GM13976 (cell line): Measurements from ENCODE around the gene PPP2R2D.
A peak's percentile ranks its signal among the peaks of the same experiment; 100 is the strongest.

Experiments
- DNase-seq: peaks from one replicate; pipeline ENCODE4 v3.0.0; 2012; ENCODE audit warnings: low spot score
- in situ Hi-C: fragments of 300-500 bp; cut with MboI; formaldehyde crosslinking; loops from one replicate; pipeline ENCODE4 v1.12.0; 2022; ENCODE audit warnings: low sequenced_read_pairs, mixed read lengths, inconsistent platforms; ENCODE audit not compliant: unreplicated experiment
- TF ChIP-seq, protein P1 (sequence below): IDR thresholded peaks from 2 replicates; pipeline ENCODE4 v1.5.1; 2012; ENCODE audit warnings: borderline replicate concordance, mild to moderate bottlenecking; ENCODE audit not compliant: insufficient read depth; ENCODE audit errors: extremely low read depth, missing control alignments, control extremely low read depth

PPP2R2D gene

DNA sequence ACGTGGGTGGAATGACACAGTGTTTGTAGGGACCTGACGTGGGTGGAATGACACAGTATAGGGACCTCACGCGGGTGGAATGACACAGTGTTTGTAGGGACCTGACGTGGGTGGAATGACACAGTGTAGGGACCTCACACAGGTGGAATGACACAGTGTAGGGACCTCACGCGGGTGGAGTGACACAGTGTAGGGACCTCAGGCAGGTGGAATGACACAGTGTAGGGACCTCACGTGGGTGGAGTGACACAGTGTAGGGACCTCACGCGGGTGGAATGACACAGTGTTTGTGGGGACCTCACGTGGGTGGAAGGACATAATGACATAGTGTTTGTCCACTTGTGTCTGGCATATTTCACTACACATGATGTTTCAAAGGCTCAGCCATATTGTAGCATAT lies 19.3 kb downstream of the PPP2R2D start:
- DNase-seq: no peak
- in situ Hi-C loops: no loop called here
- TF ChIP-seq, protein P1, sequence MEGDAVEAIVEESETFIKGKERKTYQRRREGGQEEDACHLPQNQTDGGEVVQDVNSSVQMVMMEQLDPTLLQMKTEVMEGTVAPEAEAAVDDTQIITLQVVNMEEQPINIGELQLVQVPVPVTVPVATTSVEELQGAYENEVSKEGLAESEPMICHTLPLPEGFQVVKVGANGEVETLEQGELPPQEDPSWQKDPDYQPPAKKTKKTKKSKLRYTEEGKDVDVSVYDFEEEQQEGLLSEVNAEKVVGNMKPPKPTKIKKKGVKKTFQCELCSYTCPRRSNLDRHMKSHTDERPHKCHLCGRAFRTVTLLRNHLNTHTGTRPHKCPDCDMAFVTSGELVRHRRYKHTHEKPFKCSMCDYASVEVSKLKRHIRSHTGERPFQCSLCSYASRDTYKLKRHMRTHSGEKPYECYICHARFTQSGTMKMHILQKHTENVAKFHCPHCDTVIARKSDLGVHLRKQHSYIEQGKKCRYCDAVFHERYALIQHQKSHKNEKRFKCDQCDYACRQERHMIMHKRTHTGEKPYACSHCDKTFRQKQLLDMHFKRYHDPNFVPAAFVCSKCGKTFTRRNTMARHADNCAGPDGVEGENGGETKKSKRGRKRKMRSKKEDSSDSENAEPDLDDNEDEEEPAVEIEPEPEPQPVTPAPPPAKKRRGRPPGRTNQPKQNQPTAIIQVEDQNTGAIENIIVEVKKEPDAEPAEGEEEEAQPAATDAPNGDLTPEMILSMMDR: no peak

DNA sequence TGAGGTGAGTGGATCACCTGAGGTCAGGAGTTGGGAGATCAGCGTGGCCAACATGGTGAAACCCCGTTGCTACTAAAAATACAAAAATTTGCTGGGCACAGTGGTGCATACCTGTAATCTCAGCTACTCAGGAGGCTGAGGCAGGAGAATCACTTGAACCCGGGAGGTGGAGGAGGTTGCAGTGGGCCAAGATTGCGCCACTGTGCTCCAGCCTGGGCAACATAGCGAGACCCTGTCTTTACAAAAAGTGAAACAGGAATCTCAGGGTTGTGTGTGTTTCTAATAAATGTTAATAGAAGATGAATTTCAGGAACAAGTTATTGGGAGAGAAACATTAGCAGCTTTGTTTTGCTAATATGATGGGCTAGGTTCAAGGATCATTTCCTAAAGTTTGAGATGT lies 19.9 kb downstream of the PPP2R2D start:
- TF ChIP-seq, protein P1: no peak

DNA sequence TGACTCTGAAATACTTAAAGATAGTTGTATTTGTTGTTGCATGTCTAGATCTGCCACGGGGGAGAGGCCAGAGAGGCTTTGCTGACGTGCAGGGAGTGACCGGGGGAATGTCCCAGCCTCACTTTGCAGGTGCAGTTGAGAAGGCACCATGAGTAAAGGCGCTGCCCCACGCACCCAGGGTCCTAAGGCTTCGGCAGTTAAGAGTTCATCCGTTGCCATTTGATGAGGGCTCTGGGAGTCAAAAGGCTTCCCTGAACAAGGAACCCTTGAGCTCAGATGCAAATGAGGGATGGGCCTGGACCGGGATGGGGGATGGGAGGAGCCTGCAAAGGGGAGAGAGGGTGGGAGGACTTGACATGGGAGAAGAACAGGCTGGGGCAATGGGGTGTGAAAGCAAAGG lies 20.4 kb downstream of the PPP2R2D start:
- TF ChIP-seq, protein P1: no peak
- peak; percentile 73 for DNase-seq

More for the DNA sequence above, 19.9 kb downstream of the PPP2R2D start:
- in situ Hi-C loops: no loop called here
- no peak for DNase-seq

DNA sequence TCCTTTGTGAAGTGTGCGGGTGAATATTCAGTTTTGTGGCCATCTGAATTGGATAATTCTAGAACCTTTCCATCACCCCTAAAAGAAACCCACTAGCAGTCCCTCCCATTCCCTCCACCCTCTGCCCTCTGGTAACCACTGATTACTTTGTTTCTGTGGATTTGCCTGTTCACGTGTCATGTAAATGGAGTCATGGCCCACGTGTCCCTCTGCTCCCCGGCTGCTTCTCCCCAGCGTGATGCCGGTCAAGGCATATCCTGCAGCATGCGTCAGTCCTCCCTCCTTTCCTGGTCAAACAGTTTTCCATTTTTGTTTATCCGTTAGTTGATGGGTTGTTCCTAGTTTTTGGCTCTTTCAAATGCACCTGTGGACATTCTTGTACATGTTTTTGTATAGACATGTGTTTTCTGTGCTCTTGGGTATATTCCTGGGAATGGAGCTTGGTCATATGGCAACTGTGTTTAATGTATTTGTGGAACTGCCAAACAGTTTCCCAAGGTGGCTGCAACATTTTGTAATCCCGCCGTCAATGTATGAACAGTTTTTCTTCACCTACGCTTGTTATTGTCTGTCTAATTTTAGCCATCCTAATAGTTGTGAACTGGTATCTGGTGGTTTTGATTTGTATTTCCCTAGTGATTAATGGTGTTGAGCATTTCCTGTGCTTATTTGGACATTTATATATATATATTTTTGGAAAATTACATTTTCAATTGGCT lies 22.4 kb downstream of the PPP2R2D start:
- TF ChIP-seq, protein P1: no peak
- in situ Hi-C loops: no loop called here
- DNase-seq: no peak

More for the DNA sequence above, 20.4 kb downstream of the PPP2R2D start:
- in situ Hi-C loops: no loop called here

DNA sequence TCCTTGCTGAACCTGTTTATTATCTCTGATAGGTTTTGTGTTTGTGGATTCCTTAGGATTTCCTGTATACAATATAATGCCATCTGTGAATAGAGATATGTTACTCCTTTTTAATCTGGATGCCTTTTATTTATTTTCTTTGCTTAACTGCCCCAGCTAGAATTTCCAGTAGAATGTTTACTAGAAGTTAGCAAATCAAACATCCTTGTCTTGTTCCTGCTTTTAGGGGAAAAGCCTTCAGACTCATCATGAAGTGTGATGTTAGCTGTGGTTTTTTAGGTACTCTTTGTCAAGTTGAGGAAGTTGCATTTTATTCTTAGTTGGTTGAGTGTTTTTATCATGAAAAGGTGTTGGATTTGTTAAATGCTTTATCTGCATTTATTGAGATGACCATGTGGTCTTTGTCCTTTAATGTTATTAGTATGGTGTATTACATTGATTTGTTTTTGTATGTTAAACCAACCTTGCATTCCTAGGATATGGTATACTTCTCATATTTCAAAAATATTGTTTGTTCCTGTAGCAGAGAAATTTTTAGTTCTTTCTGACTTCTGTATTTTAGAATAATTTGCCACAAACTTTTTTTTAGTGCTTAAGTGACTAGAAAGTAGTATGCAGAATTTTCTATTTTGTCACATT lies 24.3 kb downstream of the PPP2R2D start:
- TF ChIP-seq, protein P1: no peak
- in situ Hi-C loops: no loop called here
- DNase-seq: no peak

DNA sequence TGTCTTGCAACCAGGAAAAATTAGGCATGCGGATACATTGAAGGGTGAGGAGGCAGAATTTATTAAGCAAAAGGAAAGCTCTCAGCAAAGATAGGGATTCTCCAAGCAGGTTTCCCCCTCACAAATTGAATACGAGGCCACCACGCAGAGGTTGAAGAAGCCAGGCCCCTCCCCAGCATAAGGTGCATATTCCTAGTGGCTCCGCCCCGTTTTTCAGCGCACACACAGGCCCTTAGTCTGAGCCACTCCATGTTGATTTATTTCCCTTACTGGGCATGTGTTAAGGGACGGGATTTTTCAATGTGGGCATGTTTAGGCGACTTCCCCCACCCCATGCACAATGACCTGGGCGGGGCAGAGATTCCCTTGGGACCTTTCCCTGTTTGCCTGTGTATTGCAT lies 24.9 kb downstream of the PPP2R2D start:
- DNase-seq: no peak
- TF ChIP-seq, protein P1: no peak
- in situ Hi-C loops: no loop called here
